ENCODE data around the gene CCDC54. TPM values are rescaled to one million over a fixed set of nuclear protein-coding genes. Genes with fewer than 3 reads are reported as not detected.

The CCDC54 gene
- total and polyA plus RNA-seq, 2 of the 8 experiments (the other 6 are each of a cell fraction or from before 2014, with no cell fraction given): not detected

GRCh38 chr3:107387555-107387954, 10.3 kb downstream of the CCDC54 start:
- Histone ChIP-seq H4K5ac (ENCODE audit: insufficient read length, low read depth, low read length) (no peak overlapping the region), H3K18ac (ENCODE audit: extremely low read depth, low read length) (no peak overlapping the region), H2BK12ac (ENCODE audit: low read depth, low read length) (no peak overlapping the region), H3K23me2 (ENCODE audit: low read depth, low read length) (no peaks in the 10 kb centered on the region; the same call in 1 of the 2 replicates), H3K79me1 (ENCODE audit: low read depth, low read length) (no peaks in the 10 kb centered on the region), H4K8ac (ENCODE audit: extremely low read depth, insufficient read depth, low read length) (no peak overlapping the region), H4K91ac (replicated peaks; ENCODE audit: insufficient read length, low read length) (no peak overlapping the region), H2BK15ac (ENCODE audit: low read length) (no peak overlapping the region), H2AFZ (ENCODE audit: low read length) (no peak overlapping the region; the same call in 1 of the 2 replicates), H3K4me3 (ENCODE audit: extremely low read depth in 1 of 4, insufficient read depth in 2 of 4, low read depth in 3 of 4, low read length in 4 of 4) (no peak overlapping the region), H2BK5ac (ENCODE audit: low read depth, low read length) (no peak overlapping the region), H3K27ac (ENCODE audit: low read depth, low read length) (no peak overlapping the region), H2AK5ac (ENCODE audit: low read depth, low read length) (no peak overlapping the region), H3K56ac (replicated peaks; ENCODE audit: insufficient read length, low read depth, low read length) (no peak overlapping the region), H2BK20ac (ENCODE audit: low read length) (no peak overlapping the region), H3K14ac (ENCODE audit: insufficient read length) (no peak overlapping the region), H3K27me3 (replicated peaks in 1 of 4; ENCODE audit: control insufficient read depth in 3 of 4, extremely low read depth in 1 of 4, insufficient read depth in 3 of 4, low read length in 3 of 4) (no peaks in the 10 kb centered on the region), H3K36me3 (ENCODE audit: control insufficient read depth in 2 of 4, insufficient read depth in 4 of 4, low read length in 3 of 4) (no peaks in the 10 kb centered on the region), H3K4ac (replicated peaks; ENCODE audit: insufficient read length, low read depth, low read length) (no peak overlapping the region), H3K23ac (ENCODE audit: insufficient read length) (no peak overlapping the region), H3K79me2 (ENCODE audit: control insufficient read depth in 1 of 2, insufficient read depth in 2 of 2, low read length in 2 of 2) (no peaks in the 10 kb centered on the region), H2BK120ac (replicated peaks; ENCODE audit: low read depth, low read length) (no peak overlapping the region), H3K4me2 (ENCODE audit: insufficient read depth in 1 of 2, low read depth in 2 of 2, low read length in 2 of 2) (no peak overlapping the region), H3K4me1 (replicated peaks in 1 of 4; ENCODE audit: control insufficient read depth in 3 of 4, insufficient read depth in 4 of 4, low read length in 3 of 4) (peaks cover 0 to 13% (median 6%) of the 10 kb centered on the region in 4 experiments; a peak in 5 of 7 replicates), H3K9ac (replicated peaks in 1 of 4; ENCODE audit: extremely low read depth in 1 of 4, low read depth in 3 of 4, low read length in 3 of 4) (no peak overlapping the region), H3K9me3 (ENCODE audit: insufficient read depth in 2 of 2, low read depth in 1 of 2, low read length in 1 of 2) (no peaks in the 10 kb centered on the region), H4K20me1 (replicated peaks in 1 of 2; ENCODE audit: control insufficient read depth in 1 of 2, insufficient read depth in 2 of 2, low read length in 2 of 2) (no peaks in the 10 kb centered on the region)
- CTCF ChIA-PET (ENCODE audit: partially characterized antibody): interaction anchor here (0.8 to 1.6 kb wide), 3 partner anchors 102 to 173 kb away, joined by 3 to 6 read pairs (median 3); no protein-coding TSS in a partner anchor
- DNase-seq (ENCODE audit: low read depth in 1 of 2, low spot score in 2 of 2): no peak
- 83% methylated on average over 3 of the region's 3 CpGs; no CpG with 5 or more reads in 1 of the 2 experiments for WGBS, 2 experiments (ENCODE audit: extremely low coverage in 1 of 2, insufficient coverage in 1 of 2, insufficient read length in 1 of 2, insufficient replicate concordance in 2 of 2, low coverage in 1 of 2, low lambda C conversion rate in 2 of 2, missing lambda C conversion rate in 1 of 2)
- no peak for TF ChIP-seq PHF8 (conservative IDR thresholded peaks at IDR 0.05; ENCODE audit: low read depth, low read length)
- TF ChIP-seq CHD2 (IDR thresholded peaks at IDR 0.05; ENCODE audit: low read length): no peak
- no peak for TF ChIP-seq JUN (IDR thresholded peaks at IDR 0.05; ENCODE audit: low read depth, low read length)
- TF ChIP-seq POLR2AphosphoS5 (IDR thresholded peaks at IDR 0.05; ENCODE audit: low read depth, low read length): no peak
- no peak for TF ChIP-seq ZNF274 (IDR thresholded peaks at IDR 0.05; ENCODE audit: borderline replicate concordance, extremely low read depth, low read length)
- no peak for TF ChIP-seq SP4 (IDR thresholded peaks at IDR 0.05; ENCODE audit: low read length)
- no peak for TF ChIP-seq KDM5A (IDR thresholded peaks at IDR 0.05; ENCODE audit: low read length)
- no peak for FAIRE-seq
- POLR2A ChIA-PET (ENCODE audit: partially characterized antibody): interaction anchor here (0.6 kb wide), 1 partner anchor 103 kb away, joined by 3 read pairs; no protein-coding TSS in a partner anchor
